HG03175 (cell line): ENCODE data around the gene DENND5B.
"Not testable (repeated sequence)": the region's sequence is repeated elsewhere in the genome, so short reads cannot be mapped to it uniquely, and the experiment has no call there.

ENCODE experiments used
- ATAC-seq: cut with Tn5 transposase; IDR thresholded peaks from one replicate; pipeline ENCODE4 v1.9.1; 2021; ENCODE audit warnings: mild to moderate bottlenecking, moderate library complexity; ENCODE audit not compliant: unreplicated experiment

The DENND5B gene

GRCh38 chr12:31594681-31595080 lies 3.7 kb upstream of the DENND5B start:
- ATAC-seq, result no peak

- ATAC-seq, result peak; percentile 19
Measured at GRCh38 chr12:31591380-31591901, 505 bp upstream of the DENND5B start.

GRCh38 chr12:31589904-31590641 lies 863 bp downstream of the DENND5B start:
- ATAC-seq, result peak; percentile 30

GRCh38 chr12:31589598-31589903 lies 1.4 kb downstream of the DENND5B start:
- peak; percentile 33 for ATAC-seq

- ATAC-seq, result no peak
Measured at GRCh38 chr12:31588976-31589375, 2.0 kb downstream of the DENND5B start.

GRCh38 chr12:31586728-31587127 lies 4.2 kb downstream of the DENND5B start:
- peak; percentile 30 for ATAC-seq

- ATAC-seq, result no peak
Measured at GRCh38 chr12:31585895-31586294, 5.0 kb downstream of the DENND5B start.

GRCh38 chr12:31585271-31585670 lies 5.7 kb downstream of the DENND5B start:
- no peak for ATAC-seq

GRCh38 chr12:31584782-31585181 lies 6.2 kb downstream of the DENND5B start:
- ATAC-seq, result no peak

- ATAC-seq, result no peak
Measured at GRCh38 chr12:31583878-31584277, 7.1 kb downstream of the DENND5B start.

- no peak for ATAC-seq
Measured at GRCh38 chr12:31582155-31582554, 8.8 kb downstream of the DENND5B start.

- no peak for ATAC-seq
Measured at GRCh38 chr12:31578632-31579031, 12.3 kb downstream of the DENND5B start.

- ATAC-seq, result no peak
Measured at GRCh38 chr12:31574803-31575575, 15.9 kb downstream of the DENND5B start.

- ATAC-seq, result not testable (repeated sequence)
Measured at GRCh38 chr12:31574367-31574766, 16.6 kb downstream of the DENND5B start.

GRCh38 chr12:31572900-31573600 lies 17.9 kb downstream of the DENND5B start:
- no peak for ATAC-seq

GRCh38 chr12:31570880-31571279 lies 20.1 kb downstream of the DENND5B start:
- no peak for ATAC-seq

GRCh38 chr12:31569517-31569916 lies 21.4 kb downstream of the DENND5B start:
- not testable (repeated sequence) for ATAC-seq

GRCh38 chr12:31568498-31568897 lies 22.4 kb downstream of the DENND5B start:
- ATAC-seq, result no peak

- ATAC-seq, result no peak
Measured at GRCh38 chr12:31567029-31567428, 23.9 kb downstream of the DENND5B start.

GRCh38 chr12:31566547-31566946 lies 24.4 kb downstream of the DENND5B start:
- ATAC-seq, result no peak

GRCh38 chr12:31562594-31563328 lies 28.2 kb downstream of the DENND5B start:
- no peak for ATAC-seq
